GM12891 (cell line): ENCODE data around the gene SULT4A1.

Source experiments
- POLR2A ChIP-seq: IDR thresholded peaks from 2 replicates; pipeline ENCODE4 v1.6.1; 2011; ENCODE audit warnings: low read depth, low read length, control low read depth
- POLR2AphosphoS5 ChIP-seq: IDR thresholded peaks from 2 replicates; pipeline ENCODE4 v1.6.1; 2011; ENCODE audit warnings: low read depth, low read length, control low read depth
- SPI1 ChIP-seq: IDR thresholded peaks from 2 replicates; pipeline ENCODE4 v1.6.1; 2011; ENCODE audit warnings: low read depth, low read length, control low read depth

DNA sequence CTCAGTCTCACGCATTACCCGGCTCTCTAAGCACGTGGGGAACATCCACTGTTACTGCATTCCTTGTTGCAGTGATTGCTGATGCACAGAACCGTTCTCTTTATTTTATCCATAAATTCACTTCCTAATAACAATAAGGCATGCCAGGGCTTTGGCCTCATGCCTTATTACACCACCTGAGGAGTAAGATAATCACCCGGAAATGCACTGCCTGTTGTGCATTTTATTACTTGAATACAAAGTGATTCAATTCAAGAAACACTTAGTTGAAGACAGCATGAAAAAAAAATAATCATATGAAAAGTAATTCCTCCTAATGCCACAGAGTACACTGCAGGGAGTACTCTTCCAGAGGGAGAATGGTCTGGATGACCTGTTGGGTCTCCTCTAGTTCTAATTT is 69.4 kb downstream of the SULT4A1 start:
- TF ChIP-seq POLR2A: no peak
- TF ChIP-seq POLR2AphosphoS5: no peak
- no peak for TF ChIP-seq SPI1
